CD4-positive, alpha-beta T cell (primary cell): ENCODE measurements around the gene UQCRFS1. TPM values are rescaled to one million over a fixed set of nuclear protein-coding genes. Genes with fewer than 3 reads are reported as not detected.
A peak's percentile ranks its signal among the peaks of the same experiment; 100 is the strongest.

ENCODE experiments used
- ATAC-seq: fragments of 200-7000 bp; cut with Tn5 transposase; one replicate; pipeline ENCODE4 v1.10.0; 2022; ENCODE audit warnings: mild to moderate bottlenecking; ENCODE audit not compliant: poor library complexity
- CTCF ChIA-PET: fragments of 350-600 bp; sonication (Branson Sonifier 250); formaldehyde crosslinking; loops from one replicate; lab custom pipeline; 2021; ENCODE audit warnings: antibody characterized with exemption, inconsistent platforms; lab: Charles Lee
- POLR2A ChIA-PET: fragments of 350-600 bp; sonication (Branson Sonifier 250); formaldehyde crosslinking; loops from one replicate; lab custom pipeline; 2021; ENCODE audit warnings: antibody characterized with exemption, inconsistent platforms; lab: Charles Lee
- DNase-seq, 14 experiments: peaks; one replicate each; pipeline ENCODE4 v3.0.0-alpha.2; 2013 to 2020; ENCODE audit warnings: mixed read lengths in 2 of 14
- H3K27ac ChIP-seq, 2 donors: one replicate each; pipeline versions ENCODE4 v1.5.1 to v1.7.0; 2013; ENCODE audit warnings: low read length in 2 of 2, low read depth in 1 of 2, mild to moderate bottlenecking in 1 of 2
- H3K27me3 ChIP-seq, 2 experiments: 1 replicate in 1 of 2; 2 replicates in 1 of 2; pipeline versions ENCODE4 v1.6.1 to v1.7.0; 2013; ENCODE audit warnings: low read length in 2 of 2, control low read depth in 1 of 2, mild to moderate bottlenecking in 1 of 2, moderate library complexity in 1 of 2; ENCODE audit not compliant: insufficient read depth in 2 of 2, control insufficient read depth in 1 of 2
- H3K36me3 ChIP-seq: one replicate; pipeline ENCODE4 v1.6.1; 2013; ENCODE audit warnings: low read length, control low read depth; ENCODE audit not compliant: insufficient read depth
- H3K4me1 ChIP-seq: one replicate; pipeline ENCODE4 v1.6.1; 2013; ENCODE audit warnings: low read length, control low read depth; ENCODE audit not compliant: insufficient read depth
- H3K4me3 ChIP-seq: one replicate; pipeline ENCODE4 v1.5.1; 2013; ENCODE audit warnings: mild to moderate bottlenecking, low read length, moderate library complexity
- H3K9me3 ChIP-seq, 2 experiments: 1 replicate in 1 of 2; 2 replicates in 1 of 2; pipeline versions ENCODE4 v1.6.1 to v1.7.0; 2013; ENCODE audit warnings: low read length in 2 of 2, mild to moderate bottlenecking in 2 of 2, control low read depth in 1 of 2, moderate library complexity in 1 of 2; ENCODE audit not compliant: control insufficient read depth in 1 of 2, insufficient read depth in 1 of 2
- H3K27ac Mint-ChIP-seq: one replicate; pipeline ENCODE4 v1.8.0; 2020; ENCODE audit warnings: mixed read lengths
- H3K27me3 Mint-ChIP-seq: one replicate; pipeline ENCODE4 v1.8.0; 2021; ENCODE audit warnings: mixed read lengths
- H3K36me3 Mint-ChIP-seq: one replicate; pipeline ENCODE4 v1.8.0; 2021; ENCODE audit warnings: low read depth, mixed read lengths
- H3K4me1 Mint-ChIP-seq: one replicate; pipeline ENCODE4 v1.8.0; 2021; ENCODE audit warnings: low read depth, mixed read lengths
- H3K4me3 Mint-ChIP-seq: one replicate; pipeline ENCODE4 v1.8.0; 2020; ENCODE audit warnings: mild to moderate bottlenecking, mixed read lengths
- H3K9me3 Mint-ChIP-seq: one replicate; pipeline ENCODE4 v1.8.0; 2020; ENCODE audit warnings: mixed read lengths
- CTCF ChIP-seq: fragments of 200-600 bp; IDR thresholded peaks from one replicate; pipeline ENCODE4 v1.8.0; 2022; ENCODE audit warnings: antibody characterized with exemption, mild to moderate bottlenecking
- intact Hi-C, 2 experiments: fragments of 100-400 bp; cut with DNase I in 1 of 2; cut with micrococcal nuclease in 1 of 2; formaldehyde crosslinking; loops; one replicate each; pipeline versions ENCODE4 v1.15.1 to v1.9.0; 2023 to 2025; cut with DNase I, micrococcal nuclease
- total RNA-seq, 174 experiments: library from RNA in 2 of 174; stranded (reverse) in 2 of 174; gene quantifications; one replicate each; pipeline ENCODE4 v1.2.3 and lab custom pipeline; 2021 to 2026

Gene UQCRFS1
- total RNA-seq, 2 experiments from 2014 or later: 30.5 TPM

GRCh38 chr19:29216021-29216420 is 3.1 kb upstream of the UQCRFS1 start:
- intact Hi-C loops: loop anchor here (5.0 to 10.0 kb wide), 4 partner anchors 599 to 729 kb away; partner anchors contain the start of genes URI1 (in 2 of the 2) and CCNE1 (in 1 of the 2)
- Histone ChIP-seq H3K9me3 (no peaks in the 10 kb centered on the region), H3K27me3 (peaks cover 0 to 14% of the 10 kb centered on the region in 2 experiments), H3K36me3 (peaks cover 4% of the 10 kb centered on the region), H3K4me1 (peaks cover 10% of the 10 kb centered on the region), H3K27ac (no peak overlapping the region), H3K4me3 (no peak overlapping the region)
- H3K27ac Mint-ChIP-seq: no peak overlapping the region
- no peak for ATAC-seq
- peaks cover 6% of the 10 kb centered on the region for H3K9me3 Mint-ChIP-seq
- H3K36me3 Mint-ChIP-seq: peaks cover 16% of the 10 kb centered on the region
- H3K4me1 Mint-ChIP-seq: peaks cover 26% of the 10 kb centered on the region
- H3K27me3 Mint-ChIP-seq: peaks cover 36% of the 10 kb centered on the region
- no peak overlapping the region for H3K4me3 Mint-ChIP-seq
- DNase-seq: no peak
- TF ChIP-seq CTCF: no peak
- ChIA-PET CTCF (no interaction called here), POLR2A (no interaction called here)

GRCh38 chr19:29215322-29215845 is 2.4 kb upstream of the UQCRFS1 start:
- POLR2A ChIA-PET: interaction anchor here (0.6 kb wide), 1 partner anchor 501 kb away, joined by 3 read pairs; no protein-coding TSS in a partner anchor
- Mint-ChIP-seq H3K36me3 (peaks cover 21% of the 10 kb centered on the region), H3K27ac (no peak overlapping the region), H3K27me3 (peaks cover 30% of the 10 kb centered on the region), H3K4me3 (no peak overlapping the region), H3K9me3 (peaks cover 6% of the 10 kb centered on the region), H3K4me1 (peaks cover 29% of the 10 kb centered on the region)
- H3K27me3 ChIP-seq: peaks cover 0 to 10% of the 10 kb centered on the region in 2 experiments
- H3K36me3 ChIP-seq: peaks cover 4% of the 10 kb centered on the region
- no peak for TF ChIP-seq CTCF
- no peak overlapping the region for H3K4me3 ChIP-seq
- ATAC-seq: no peak
- CTCF ChIA-PET: interaction anchor here (0.5 kb wide), 1 partner anchor 1417 kb away, joined by 3 read pairs; no protein-coding TSS in a partner anchor
- no peak for DNase-seq
- no peaks in the 10 kb centered on the region for H3K9me3 ChIP-seq
- intact Hi-C loops: loop anchor here (5.0 to 10.0 kb wide), 4 partner anchors 599 to 729 kb away; partner anchors contain the start of genes URI1 (in 2 of the 2) and CCNE1 (in 1 of the 2)
- no peak overlapping the region for H3K27ac ChIP-seq
- peaks cover 10% of the 10 kb centered on the region for H3K4me1 ChIP-seq

GRCh38 chr19:29214411-29214810 is 1.5 kb upstream of the UQCRFS1 start:
- Mint-ChIP-seq H3K36me3 (peaks cover 30% of the 10 kb centered on the region), H3K27me3 (peaks cover 29% of the 10 kb centered on the region), H3K27ac (peak overlapping the region; percentile 96), H3K4me1 (peaks cover 39% of the 10 kb centered on the region), H3K9me3 (peaks cover 6% of the 10 kb centered on the region), H3K4me3 (peak overlapping the region; percentile 58)
- peaks cover 10% of the 10 kb centered on the region for H3K4me1 ChIP-seq
- ATAC-seq (no peak), DNase-seq (no peak)
- peaks cover 0 to 9% of the 10 kb centered on the region in 2 experiments for H3K27me3 ChIP-seq
- ChIA-PET POLR2A (no interaction called here), CTCF (no interaction called here)
- H3K9me3 ChIP-seq: no peaks in the 10 kb centered on the region
- H3K27ac ChIP-seq: no peak overlapping the region
- intact Hi-C loops: loop anchor here (5.0 to 10.0 kb wide), 6 partner anchors 393 to 1422 kb away; partner anchors contain the start of genes CCNE1 (in 1 of the 2), POP4 (in 1 of the 2) and URI1 (in 1 of the 2)
- no peak overlapping the region for H3K4me3 ChIP-seq
- no peak for TF ChIP-seq CTCF
- peaks cover 4% of the 10 kb centered on the region for H3K36me3 ChIP-seq
